LNCaP clone FGC (cell line): Measurements from ENCODE around the gene POU6F2.

ENCODE experiments used
- DNase-seq: peaks from one replicate; pipeline ENCODE4 v3.0.0-alpha.2; 2011; ENCODE audit warnings: low read depth
- H3K4me3 ChIP-seq: 2 replicates; pipeline ENCODE4 v1.5.1; 2011; ENCODE audit warnings: mild to moderate bottlenecking, low read depth, low read length, control low read depth
- TF ChIP-seq, protein P1 (sequence below): IDR thresholded peaks from 2 replicates; pipeline ENCODE4 v1.5.1; 2012; ENCODE audit warnings: mild to moderate bottlenecking; ENCODE audit not compliant: control insufficient read depth, insufficient read depth; ENCODE audit errors: extremely low read depth

POU6F2 gene

DNA sequence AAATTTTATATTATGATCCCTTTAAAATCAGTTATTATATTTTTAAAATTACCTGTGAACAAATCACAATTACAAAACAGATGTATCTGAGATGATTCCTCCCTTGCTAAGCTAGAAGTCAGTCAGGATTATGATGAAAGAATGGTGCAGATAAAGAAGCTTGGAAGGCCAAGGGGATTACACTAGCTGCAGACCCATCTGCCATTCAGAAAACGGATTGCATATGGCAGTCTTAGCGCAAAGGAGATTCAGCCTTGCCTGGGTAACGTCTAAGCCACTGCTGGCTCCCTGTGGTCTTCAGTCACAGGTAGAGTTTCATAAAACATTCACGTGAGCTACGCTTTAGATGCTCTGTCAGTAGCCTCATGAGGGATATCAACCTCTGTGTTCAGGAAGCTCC is 222.2 kb downstream of the POU6F2 start:
- no peak for DNase-seq
- TF ChIP-seq, protein P1, sequence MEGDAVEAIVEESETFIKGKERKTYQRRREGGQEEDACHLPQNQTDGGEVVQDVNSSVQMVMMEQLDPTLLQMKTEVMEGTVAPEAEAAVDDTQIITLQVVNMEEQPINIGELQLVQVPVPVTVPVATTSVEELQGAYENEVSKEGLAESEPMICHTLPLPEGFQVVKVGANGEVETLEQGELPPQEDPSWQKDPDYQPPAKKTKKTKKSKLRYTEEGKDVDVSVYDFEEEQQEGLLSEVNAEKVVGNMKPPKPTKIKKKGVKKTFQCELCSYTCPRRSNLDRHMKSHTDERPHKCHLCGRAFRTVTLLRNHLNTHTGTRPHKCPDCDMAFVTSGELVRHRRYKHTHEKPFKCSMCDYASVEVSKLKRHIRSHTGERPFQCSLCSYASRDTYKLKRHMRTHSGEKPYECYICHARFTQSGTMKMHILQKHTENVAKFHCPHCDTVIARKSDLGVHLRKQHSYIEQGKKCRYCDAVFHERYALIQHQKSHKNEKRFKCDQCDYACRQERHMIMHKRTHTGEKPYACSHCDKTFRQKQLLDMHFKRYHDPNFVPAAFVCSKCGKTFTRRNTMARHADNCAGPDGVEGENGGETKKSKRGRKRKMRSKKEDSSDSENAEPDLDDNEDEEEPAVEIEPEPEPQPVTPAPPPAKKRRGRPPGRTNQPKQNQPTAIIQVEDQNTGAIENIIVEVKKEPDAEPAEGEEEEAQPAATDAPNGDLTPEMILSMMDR = no peak
- no peak overlapping the region for H3K4me3 ChIP-seq

DNA sequence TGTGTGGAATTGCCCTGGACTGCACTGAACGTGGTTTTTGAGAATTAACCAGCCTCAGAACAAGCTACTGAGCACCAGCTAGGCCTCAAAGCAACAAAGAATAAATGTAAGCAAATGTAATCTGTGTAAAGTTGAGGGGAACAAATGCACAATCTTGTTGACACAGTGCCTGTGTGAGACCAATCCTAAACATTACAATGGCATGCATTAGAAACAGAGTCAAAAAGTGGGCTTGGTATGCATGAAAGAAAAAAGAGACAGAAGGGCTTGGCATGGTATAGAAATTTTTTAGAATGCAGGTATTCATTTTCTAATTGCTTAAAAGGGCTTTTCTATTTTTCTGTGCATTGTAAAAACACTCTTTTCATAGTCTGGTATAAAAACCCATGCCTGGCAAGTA is 224.3 kb downstream of the POU6F2 start:
- no peak for DNase-seq
- TF ChIP-seq, protein P1 = no peak

DNA sequence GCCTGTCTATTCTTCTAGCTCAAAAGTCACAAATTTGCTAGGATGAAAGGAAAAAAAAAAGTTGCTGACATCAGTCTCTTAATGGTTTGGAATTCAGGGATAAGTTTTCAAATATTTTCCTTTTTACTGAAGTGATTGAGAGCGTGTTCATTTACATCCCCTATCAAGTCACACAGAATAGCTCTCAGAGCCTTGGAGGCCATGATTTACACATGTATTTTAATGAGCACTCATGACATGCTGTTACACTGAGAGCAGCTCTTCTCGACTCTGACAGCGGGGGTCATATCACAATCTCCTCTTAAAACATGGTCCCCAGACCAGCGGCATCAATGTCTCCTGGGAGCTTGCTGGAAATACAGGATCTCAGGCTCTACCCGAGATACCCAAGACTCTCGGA is 232.7 kb downstream of the POU6F2 start:
- H3K4me3 ChIP-seq = no peak overlapping the region
- no peak for DNase-seq
- TF ChIP-seq, protein P1 = no peak

More for the DNA sequence above, 224.3 kb downstream of the POU6F2 start:
- no peak overlapping the region for H3K4me3 ChIP-seq

DNA sequence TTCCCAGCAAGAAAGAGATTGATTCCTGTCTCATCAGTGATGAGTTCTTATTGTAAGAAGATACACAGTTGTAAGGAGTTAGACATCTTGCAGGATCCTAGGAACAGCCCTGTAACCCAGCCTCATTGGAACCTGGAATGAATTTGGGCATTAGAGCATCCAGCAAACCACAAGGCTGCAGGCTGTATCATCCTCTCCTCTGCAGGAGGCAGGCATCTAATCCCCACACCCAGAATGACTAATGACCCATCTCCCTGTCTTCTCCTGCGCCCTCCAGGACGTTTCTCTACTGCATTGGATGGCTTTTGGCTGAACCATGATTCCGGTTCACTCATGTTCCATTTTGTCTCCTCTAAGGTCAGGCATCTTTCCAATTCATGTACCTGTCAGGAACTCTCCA is 233.9 kb downstream of the POU6F2 start:
- H3K4me3 ChIP-seq = no peak overlapping the region
- TF ChIP-seq, protein P1 = no peak
- DNase-seq = no peak

DNA sequence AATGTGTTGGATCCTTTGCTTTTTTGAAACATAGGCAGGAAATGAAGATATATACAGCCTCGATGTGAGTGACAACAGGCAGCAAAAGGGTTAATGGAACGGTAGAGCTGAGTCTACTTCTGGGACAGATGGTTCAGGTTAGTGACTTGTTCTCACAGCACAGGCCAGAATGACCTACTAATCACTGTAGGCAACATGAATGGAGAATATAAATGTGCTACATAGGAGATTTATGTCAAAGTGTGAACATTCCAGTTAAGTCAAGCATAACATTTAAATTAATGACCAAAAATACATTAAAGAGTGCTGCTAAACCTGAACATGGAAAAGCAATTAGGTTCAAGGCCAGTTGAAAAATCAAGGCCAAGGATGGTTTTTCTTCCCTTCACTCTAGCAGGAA is 235.2 kb downstream of the POU6F2 start:
- DNase-seq = no peak
- TF ChIP-seq, protein P1 = no peak
- no peak overlapping the region for H3K4me3 ChIP-seq

DNA sequence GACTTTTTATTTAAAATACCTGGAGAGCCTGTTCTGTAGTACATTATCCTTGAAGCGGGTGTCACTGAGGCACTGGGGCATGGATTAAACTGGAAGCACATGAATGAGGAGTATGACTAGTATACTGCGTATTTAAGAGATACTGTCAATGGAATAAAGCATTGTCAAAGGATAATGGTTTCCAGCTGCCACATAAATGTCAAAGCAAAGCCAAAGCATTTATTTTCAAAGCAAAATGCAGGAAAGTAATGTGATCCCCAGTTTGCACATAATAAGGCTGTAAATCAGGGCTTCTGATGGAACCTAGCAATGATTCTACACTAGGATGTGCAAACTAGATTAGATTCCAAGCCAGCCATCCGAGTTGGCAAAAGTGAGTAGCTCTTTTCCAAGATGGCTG is 240.1 kb downstream of the POU6F2 start:
- H3K4me3 ChIP-seq = no peak overlapping the region
- TF ChIP-seq, protein P1 = no peak
- no peak for DNase-seq

DNA sequence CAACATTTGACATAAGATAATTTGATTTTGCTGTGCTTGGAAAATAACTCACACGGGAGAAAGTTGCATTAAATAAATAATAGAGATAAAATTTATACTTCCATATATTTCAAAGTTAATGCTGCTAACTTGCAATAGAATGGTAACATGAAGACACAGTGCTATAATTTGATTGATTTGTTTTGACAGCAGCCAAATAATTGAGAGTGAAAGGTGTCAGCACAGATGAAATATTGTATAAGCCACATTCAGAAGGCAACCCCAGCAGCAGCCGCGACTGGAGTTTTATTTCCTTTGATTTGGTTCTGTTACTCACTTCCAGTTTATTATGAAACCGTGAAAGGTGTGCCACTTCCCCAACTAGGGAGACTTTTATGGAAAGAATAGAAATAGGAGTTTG is 242.2 kb downstream of the POU6F2 start:
- TF ChIP-seq, protein P1 = no peak

More for the DNA sequence above, 242.2 kb downstream of the POU6F2 start:
- no peak for DNase-seq
- no peak overlapping the region for H3K4me3 ChIP-seq
